Measurements from ENCODE around the gene KIAA0825. TPM values are rescaled to one million over a fixed set of nuclear protein-coding genes. Genes with fewer than 3 reads are reported as not detected.

The KIAA0825 gene
- total and polyA plus RNA-seq, 2 experiments from 2014 or later, result 3.0 to 7.0 TPM

GRCh38 chr5:94313696-94314095 lies 304.7 kb downstream of the KIAA0825 start:
- in situ Hi-C loops (cut with MboI), result no loop called here

DNA sequence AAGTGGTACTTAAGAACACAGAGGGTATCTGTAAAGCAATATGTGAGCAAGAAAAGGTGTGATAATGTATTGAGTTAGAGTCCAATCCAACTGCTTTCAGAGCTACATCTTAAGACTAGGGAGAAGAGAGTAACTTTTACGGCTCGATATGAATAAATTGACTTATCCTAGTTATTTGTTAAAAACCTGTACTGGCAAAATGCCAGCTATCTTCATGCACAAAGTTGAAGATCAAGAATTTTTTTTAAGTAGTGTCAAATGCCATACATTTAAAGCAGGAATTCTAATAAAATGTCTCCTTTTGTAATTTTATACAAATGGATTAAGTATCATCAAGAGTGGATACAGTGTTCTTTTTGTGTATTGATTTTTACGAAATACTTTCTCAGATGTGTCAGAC lies 305.2 kb downstream of the KIAA0825 start:
- Histone ChIP-seq H3K9ac (no peak overlapping the region), H3K36me3 (ENCODE audit: low read depth) (no peaks in the 10 kb centered on the region), H3K79me2 (ENCODE audit: insufficient read depth) (no peaks in the 10 kb centered on the region), H3K27ac (no peak overlapping the region), H3K9me2 (ENCODE audit: insufficient read depth) (no peaks in the 10 kb centered on the region), H3K27me3 (replicated peaks; ENCODE audit: insufficient read depth) (no peaks in the 10 kb centered on the region), H3K4me1 (ENCODE audit: insufficient read depth) (no peaks in the 10 kb centered on the region), H2AFZ (no peak overlapping the region), H3K4me2 (ENCODE audit: unreplicated experiment) (no peak overlapping the region), H3K4me3 (no peak overlapping the region), H3K9me3 (ENCODE audit: low read depth) (no peaks in the 10 kb centered on the region), H3F3A (ENCODE audit: insufficient read depth) (no peaks in the 10 kb centered on the region), H4K20me1 (ENCODE audit: insufficient read depth) (no peaks in the 10 kb centered on the region)
- in situ Hi-C loops (cut with MboI), result no loop called here
- 96% methylated on average over 3 of the region's 3 CpGs for WGBS, 2 experiments (ENCODE audit: low coverage in 1 of 2, low lambda C conversion rate in 2 of 2, missing lambda C conversion rate in 2 of 2)
- no peak for TF ChIP-seq EZH2phosphoT487 (IDR thresholded peaks at IDR 0.05; ENCODE audit: insufficient read depth, low read depth)
- no peak for TF ChIP-seq EZH2 (IDR thresholded peaks at IDR 0.05; ENCODE audit: insufficient read depth, poor library complexity, severe bottlenecking)
- DNase-seq, result no peak

More at GRCh38 chr5:94313696-94314095, 304.7 kb downstream of the KIAA0825 start:
- Histone ChIP-seq H3K27ac (no peak overlapping the region), H3K9ac (no peak overlapping the region), H3K9me3 (ENCODE audit: low read depth) (no peaks in the 10 kb centered on the region), H4K20me1 (ENCODE audit: insufficient read depth) (no peaks in the 10 kb centered on the region), H3K4me1 (ENCODE audit: insufficient read depth) (no peaks in the 10 kb centered on the region), H3K36me3 (ENCODE audit: low read depth) (no peaks in the 10 kb centered on the region), H3F3A (ENCODE audit: insufficient read depth) (no peaks in the 10 kb centered on the region), H3K9me2 (ENCODE audit: insufficient read depth) (no peaks in the 10 kb centered on the region), H3K4me3 (no peak overlapping the region), H3K27me3 (replicated peaks; ENCODE audit: insufficient read depth) (no peaks in the 10 kb centered on the region), H3K4me2 (ENCODE audit: unreplicated experiment) (no peak overlapping the region), H3K79me2 (ENCODE audit: insufficient read depth) (no peaks in the 10 kb centered on the region), H2AFZ (no peak overlapping the region)
- no peak for DNase-seq
- TF ChIP-seq EZH2 (IDR thresholded peaks at IDR 0.05; ENCODE audit: insufficient read depth, poor library complexity, severe bottlenecking), result no peak
- 94 to 99% methylated on average over 3 of the region's 3 CpGs for WGBS, 2 experiments (ENCODE audit: low coverage in 1 of 2, low lambda C conversion rate in 2 of 2, missing lambda C conversion rate in 2 of 2)

DNA sequence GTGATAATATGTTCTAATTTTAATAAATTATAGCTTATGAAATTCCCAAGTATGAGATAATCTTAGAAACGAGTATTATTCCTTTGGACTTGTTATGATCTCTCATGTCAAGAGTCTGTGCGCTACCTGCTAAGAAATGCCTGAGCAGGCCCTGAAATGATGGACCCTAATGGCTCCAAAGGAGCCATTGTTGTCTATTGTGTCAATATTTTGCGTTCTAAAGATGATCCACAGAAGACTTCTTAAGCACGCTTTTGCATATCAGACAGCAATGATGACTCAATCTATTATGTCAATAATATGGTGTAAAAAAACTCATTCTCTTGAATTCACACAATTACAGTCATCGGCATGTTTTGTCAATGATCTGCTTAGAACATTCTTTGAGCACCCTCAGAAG lies 306.1 kb downstream of the KIAA0825 start:
- H3K4me2 ChIP-seq (ENCODE audit: unreplicated experiment), result no peak overlapping the region
- H3K4me1 ChIP-seq (ENCODE audit: insufficient read depth), result no peaks in the 10 kb centered on the region
- in situ Hi-C loops (cut with MboI), result no loop called here
- TF ChIP-seq EZH2phosphoT487 (IDR thresholded peaks at IDR 0.05; ENCODE audit: insufficient read depth, low read depth) (no peak), EZH2 (IDR thresholded peaks at IDR 0.05; ENCODE audit: insufficient read depth, poor library complexity, severe bottlenecking) (no peak)
- H3K27ac ChIP-seq, result no peak overlapping the region
- no peaks in the 10 kb centered on the region for H3K79me2 ChIP-seq (ENCODE audit: insufficient read depth)
- no peaks in the 10 kb centered on the region for H3K36me3 ChIP-seq (ENCODE audit: low read depth)
- H2AFZ ChIP-seq, result no peak overlapping the region
- H3K9me3 ChIP-seq (ENCODE audit: low read depth), result no peaks in the 10 kb centered on the region
- no peaks in the 10 kb centered on the region for H3F3A ChIP-seq (ENCODE audit: insufficient read depth)
- H3K9me2 ChIP-seq (ENCODE audit: insufficient read depth), result no peaks in the 10 kb centered on the region
- H4K20me1 ChIP-seq (ENCODE audit: insufficient read depth), result no peaks in the 10 kb centered on the region
- H3K9ac ChIP-seq, result no peak overlapping the region
- H3K4me3 ChIP-seq, result no peak overlapping the region
- H3K27me3 ChIP-seq (replicated peaks; ENCODE audit: insufficient read depth), result no peaks in the 10 kb centered on the region
- WGBS, 2 experiments (ENCODE audit: low coverage in 1 of 2, low lambda C conversion rate in 2 of 2, missing lambda C conversion rate in 2 of 2), result 85 to 88% methylated on average over 5 of the region's 5 CpGs
- DNase-seq, result no peak

GRCh38 chr5:94310833-94311232 lies 307.6 kb downstream of the KIAA0825 start:
- no peaks in the 10 kb centered on the region for H3K9me3 ChIP-seq (ENCODE audit: low read depth)
- H2AFZ ChIP-seq, result no peak overlapping the region
- TF ChIP-seq EZH2phosphoT487 (IDR thresholded peaks at IDR 0.05; ENCODE audit: insufficient read depth, low read depth) (no peak), EZH2 (IDR thresholded peaks at IDR 0.05; ENCODE audit: insufficient read depth, poor library complexity, severe bottlenecking) (no peak)
- no peak overlapping the region for H3K4me3 ChIP-seq
- H3F3A ChIP-seq (ENCODE audit: insufficient read depth), result no peaks in the 10 kb centered on the region
- no peaks in the 10 kb centered on the region for H3K9me2 ChIP-seq (ENCODE audit: insufficient read depth)
- no peak overlapping the region for H3K9ac ChIP-seq
- WGBS, 2 experiments (ENCODE audit: low coverage in 1 of 2, low lambda C conversion rate in 2 of 2, missing lambda C conversion rate in 2 of 2), result 86 to 89% methylated on average over 1 of the region's 1 CpG
- H3K27ac ChIP-seq, result no peak overlapping the region
- no peaks in the 10 kb centered on the region for H3K27me3 ChIP-seq (replicated peaks; ENCODE audit: insufficient read depth)
- no peak for DNase-seq
- no peaks in the 10 kb centered on the region for H3K79me2 ChIP-seq (ENCODE audit: insufficient read depth)
- H4K20me1 ChIP-seq (ENCODE audit: insufficient read depth), result no peaks in the 10 kb centered on the region
- H3K4me2 ChIP-seq (ENCODE audit: unreplicated experiment), result no peak overlapping the region
- in situ Hi-C loops (cut with MboI), result no loop called here
- H3K36me3 ChIP-seq (ENCODE audit: low read depth), result no peaks in the 10 kb centered on the region
- no peaks in the 10 kb centered on the region for H3K4me1 ChIP-seq (ENCODE audit: insufficient read depth)

DNA sequence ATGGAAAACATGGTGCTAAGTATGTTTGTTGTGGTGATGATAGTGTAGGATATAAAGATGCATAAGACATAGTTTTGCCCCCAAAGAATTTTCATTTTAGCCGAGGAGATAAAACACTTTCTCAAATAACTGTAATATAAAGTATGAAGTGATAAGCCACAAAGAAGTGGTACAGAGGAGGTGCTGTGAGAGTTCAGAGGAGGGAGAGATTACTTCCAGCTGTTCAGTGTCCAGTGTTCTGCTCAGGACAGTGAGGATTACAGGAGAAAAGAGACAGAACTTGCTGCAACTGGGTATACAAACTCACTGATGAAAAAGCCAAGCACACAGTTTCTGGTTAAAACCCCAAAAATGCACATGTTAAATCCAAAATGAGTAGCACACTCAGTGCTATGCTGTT lies 309.3 kb downstream of the KIAA0825 start:
- no peak for TF ChIP-seq EZH2 (IDR thresholded peaks at IDR 0.05; ENCODE audit: insufficient read depth, poor library complexity, severe bottlenecking)
- no peak for TF ChIP-seq EZH2phosphoT487 (IDR thresholded peaks at IDR 0.05; ENCODE audit: insufficient read depth, low read depth)
- DNase-seq, result no peak
- no peaks in the 10 kb centered on the region for H4K20me1 ChIP-seq (ENCODE audit: insufficient read depth)
- no peaks in the 10 kb centered on the region for H3K36me3 ChIP-seq (ENCODE audit: low read depth)
- no peak overlapping the region for H3K9ac ChIP-seq
- H3K27ac ChIP-seq, result no peak overlapping the region
- H3F3A ChIP-seq (ENCODE audit: insufficient read depth), result no peaks in the 10 kb centered on the region
- no peak overlapping the region for H3K4me2 ChIP-seq (ENCODE audit: unreplicated experiment)
- WGBS, 2 experiments (ENCODE audit: low coverage in 1 of 2, low lambda C conversion rate in 2 of 2, missing lambda C conversion rate in 2 of 2), result 27 to 33% methylated on average over 1 of the region's 1 CpG
- no peaks in the 10 kb centered on the region for H3K27me3 ChIP-seq (replicated peaks; ENCODE audit: insufficient read depth)
- no peaks in the 10 kb centered on the region for H3K4me1 ChIP-seq (ENCODE audit: insufficient read depth)
- in situ Hi-C loops (cut with MboI), result no loop called here
- no peak overlapping the region for H2AFZ ChIP-seq
- H3K79me2 ChIP-seq (ENCODE audit: insufficient read depth), result no peaks in the 10 kb centered on the region
- H3K4me3 ChIP-seq, result no peak overlapping the region
- H3K9me3 ChIP-seq (ENCODE audit: low read depth), result no peaks in the 10 kb centered on the region
- H3K9me2 ChIP-seq (ENCODE audit: insufficient read depth), result no peaks in the 10 kb centered on the region
